Thoracic aorta (tissue), 2 donors: Measurements from ENCODE around the gene UPB1. TPM values are rescaled to one million over a fixed set of nuclear protein-coding genes. Genes with fewer than 3 reads are reported as not detected.

Experiments
- ATAC-seq: fragments of 150-250 bp; one replicate; pipeline ENCODE4 v1.8.0; 2017; ENCODE audit warnings: low read depth; ENCODE audit not compliant: insufficient number of reproducible peaks, low FRiP score
- DNase-seq: peaks from one replicate; pipeline ENCODE4 v3.0.0-alpha.2; 2020; ENCODE audit warnings: low spot score
- H3K27ac ChIP-seq, 2 donors: fragments of 200-600 bp; sonication (generic); 1 replicate in 1 of 2; 2 replicates in 1 of 2; pipeline ENCODE4 v1.5.1; 2016; ENCODE audit warnings: mild to moderate bottlenecking in 2 of 2, moderate library complexity in 2 of 2
- H3K27me3 ChIP-seq: fragments of 200-600 bp; sonication (generic); replicated peaks from 2 replicates; pipeline ENCODE4 v1.6.0; 2016; ENCODE audit warnings: mild to moderate bottlenecking; ENCODE audit not compliant: insufficient read depth
- H3K36me3 ChIP-seq: fragments of 200-600 bp; sonication (generic); one replicate; pipeline ENCODE4 v1.5.1; 2016
- H3K4me1 ChIP-seq, 2 donors: fragments of 200-600 bp; sonication (generic); 1 replicate in 1 of 2; 2 replicates in 1 of 2; pipeline versions ENCODE4 v1.5.1 to v1.6.0; 2016; ENCODE audit warnings: low read depth in 2 of 2, mild to moderate bottlenecking in 1 of 2; ENCODE audit not compliant: control insufficient read depth in 1 of 2
- H3K4me3 ChIP-seq: fragments of 200-600 bp; sonication (generic); 2 replicates; pipeline ENCODE4 v1.5.1; 2016; ENCODE audit warnings: mild to moderate bottlenecking
- H3K9me3 ChIP-seq: fragments of 200-600 bp; sonication (generic); 2 replicates; pipeline ENCODE4 v1.5.1; 2016
- total RNA-seq, 2 donors: library from RNA; depleted of rRNA; stranded (reverse); fragments of >200 nt; gene quantifications; one replicate each; pipeline versions ENCODE4 v1.1.0 to v1.2.3, GENCODE V29; 2016
- TF ChIP-seq, protein P1 (sequence below): fragments of 200-600 bp; sonication (generic); IDR thresholded peaks from one replicate; pipeline ENCODE4 v1.5.1; 2019; ENCODE audit warnings: antibody characterized with exemption

UPB1 gene
- total RNA-seq, 2 donors from 2014 or later = 1.5 to 2.7 TPM

GRCh38 chr22:24481641-24482040 lies 13.5 kb upstream of the UPB1 start:
- no peak for ATAC-seq
- no peaks in the 10 kb centered on the region for H3K9me3 ChIP-seq
- H3K27me3 ChIP-seq = no peaks in the 10 kb centered on the region
- no peak for DNase-seq
- peaks cover 0 to 5% of the 10 kb centered on the region in 2 donors for H3K4me1 ChIP-seq
- no peak overlapping the region for H3K27ac ChIP-seq
- TF ChIP-seq, protein P1, sequence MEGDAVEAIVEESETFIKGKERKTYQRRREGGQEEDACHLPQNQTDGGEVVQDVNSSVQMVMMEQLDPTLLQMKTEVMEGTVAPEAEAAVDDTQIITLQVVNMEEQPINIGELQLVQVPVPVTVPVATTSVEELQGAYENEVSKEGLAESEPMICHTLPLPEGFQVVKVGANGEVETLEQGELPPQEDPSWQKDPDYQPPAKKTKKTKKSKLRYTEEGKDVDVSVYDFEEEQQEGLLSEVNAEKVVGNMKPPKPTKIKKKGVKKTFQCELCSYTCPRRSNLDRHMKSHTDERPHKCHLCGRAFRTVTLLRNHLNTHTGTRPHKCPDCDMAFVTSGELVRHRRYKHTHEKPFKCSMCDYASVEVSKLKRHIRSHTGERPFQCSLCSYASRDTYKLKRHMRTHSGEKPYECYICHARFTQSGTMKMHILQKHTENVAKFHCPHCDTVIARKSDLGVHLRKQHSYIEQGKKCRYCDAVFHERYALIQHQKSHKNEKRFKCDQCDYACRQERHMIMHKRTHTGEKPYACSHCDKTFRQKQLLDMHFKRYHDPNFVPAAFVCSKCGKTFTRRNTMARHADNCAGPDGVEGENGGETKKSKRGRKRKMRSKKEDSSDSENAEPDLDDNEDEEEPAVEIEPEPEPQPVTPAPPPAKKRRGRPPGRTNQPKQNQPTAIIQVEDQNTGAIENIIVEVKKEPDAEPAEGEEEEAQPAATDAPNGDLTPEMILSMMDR = no peak
- no peak overlapping the region for H3K4me3 ChIP-seq
- H3K36me3 ChIP-seq = no peaks in the 10 kb centered on the region

- H3K36me3 ChIP-seq = no peaks in the 10 kb centered on the region
- ATAC-seq (no peak), DNase-seq (no peak)
- peaks cover 0 to 5% of the 10 kb centered on the region in 2 donors for H3K4me1 ChIP-seq
- no peaks in the 10 kb centered on the region for H3K9me3 ChIP-seq
- no peak overlapping the region for H3K4me3 ChIP-seq
- H3K27me3 ChIP-seq = no peaks in the 10 kb centered on the region
- TF ChIP-seq, protein P1 = no peak
- H3K27ac ChIP-seq = no peak overlapping the region
Measured at GRCh38 chr22:24482575-24482974, 12.6 kb upstream of the UPB1 start.

GRCh38 chr22:24482998-24483397 lies 12.1 kb upstream of the UPB1 start:
- TF ChIP-seq, protein P1 = no peak
- DNase-seq (no peak), ATAC-seq (no peak)
- no peaks in the 10 kb centered on the region for H3K9me3 ChIP-seq
- no peaks in the 10 kb centered on the region for H3K27me3 ChIP-seq
- H3K27ac ChIP-seq = no peak overlapping the region
- no peaks in the 10 kb centered on the region for H3K36me3 ChIP-seq
- H3K4me1 ChIP-seq = peaks cover 0 to 5% of the 10 kb centered on the region in 2 donors
- no peak overlapping the region for H3K4me3 ChIP-seq

DNA sequence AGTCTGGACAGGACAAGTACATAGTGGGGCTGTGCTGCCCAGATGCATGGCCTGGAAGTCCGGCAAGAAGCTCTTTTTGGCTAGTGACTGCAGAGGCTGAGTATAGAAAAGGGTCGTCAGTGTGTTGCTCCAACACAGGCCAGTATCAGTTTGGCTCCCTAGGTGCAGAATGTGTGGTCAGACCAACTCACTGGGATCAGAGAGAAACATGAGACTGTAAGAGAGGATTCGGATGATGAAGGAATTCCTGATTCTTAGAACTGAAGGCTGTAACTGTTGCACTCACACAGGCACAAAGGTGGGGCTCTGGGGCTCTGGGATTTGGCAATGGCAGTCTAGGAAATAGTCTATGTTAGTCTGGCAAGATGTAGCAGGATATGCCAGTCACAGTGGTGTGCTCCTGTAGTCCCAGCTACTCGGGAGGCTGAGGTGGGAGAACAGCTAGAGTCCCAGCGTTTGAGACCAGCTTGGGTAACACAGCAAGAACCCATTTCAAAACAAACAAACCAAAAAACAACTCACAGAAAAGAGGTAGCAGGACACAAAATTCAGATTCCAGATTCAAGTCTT lies 11.1 kb upstream of the UPB1 start:
- ATAC-seq = no peak
- Histone ChIP-seq H3K27ac (no peak overlapping the region), H3K9me3 (no peaks in the 10 kb centered on the region), H3K4me1 (peaks cover 0 to 5% of the 10 kb centered on the region in 2 donors), H3K27me3 (no peaks in the 10 kb centered on the region), H3K4me3 (no peak overlapping the region), H3K36me3 (no peaks in the 10 kb centered on the region)
- TF ChIP-seq, protein P1 = no peak
- DNase-seq = no peak

DNA sequence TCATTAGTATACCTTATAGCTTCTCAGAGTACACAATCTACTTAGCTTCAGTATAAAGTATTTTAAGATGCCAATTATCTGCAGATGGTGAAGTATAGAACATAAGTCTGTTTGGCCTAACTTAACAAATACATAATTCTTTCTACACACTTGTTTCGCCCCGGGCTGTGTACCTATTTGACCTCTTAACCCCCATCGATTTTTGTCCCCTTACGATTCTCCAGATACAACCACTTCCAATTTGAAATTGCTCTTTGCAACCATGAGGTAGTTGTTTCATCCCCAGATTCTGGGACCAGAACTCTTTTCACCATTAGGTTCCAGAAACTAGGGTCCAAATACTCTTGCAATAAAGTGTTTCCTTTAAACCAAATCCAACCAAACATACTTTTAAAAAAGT lies 10.0 kb upstream of the UPB1 start:
- Histone ChIP-seq H3K9me3 (no peaks in the 10 kb centered on the region), H3K27ac (no peak overlapping the region), H3K36me3 (no peaks in the 10 kb centered on the region), H3K27me3 (no peaks in the 10 kb centered on the region), H3K4me3 (no peak overlapping the region), H3K4me1 (peaks cover 0 to 5% of the 10 kb centered on the region in 2 donors)
- DNase-seq (no peak), ATAC-seq (no peak)
- TF ChIP-seq, protein P1 = no peak
